ENCODE data around the gene ZNF324B.
"Not testable (repeated sequence)": the region's sequence is repeated elsewhere in the genome, so short reads cannot be mapped to it uniquely, and the experiment has no call there.

ZNF324B gene

DNA sequence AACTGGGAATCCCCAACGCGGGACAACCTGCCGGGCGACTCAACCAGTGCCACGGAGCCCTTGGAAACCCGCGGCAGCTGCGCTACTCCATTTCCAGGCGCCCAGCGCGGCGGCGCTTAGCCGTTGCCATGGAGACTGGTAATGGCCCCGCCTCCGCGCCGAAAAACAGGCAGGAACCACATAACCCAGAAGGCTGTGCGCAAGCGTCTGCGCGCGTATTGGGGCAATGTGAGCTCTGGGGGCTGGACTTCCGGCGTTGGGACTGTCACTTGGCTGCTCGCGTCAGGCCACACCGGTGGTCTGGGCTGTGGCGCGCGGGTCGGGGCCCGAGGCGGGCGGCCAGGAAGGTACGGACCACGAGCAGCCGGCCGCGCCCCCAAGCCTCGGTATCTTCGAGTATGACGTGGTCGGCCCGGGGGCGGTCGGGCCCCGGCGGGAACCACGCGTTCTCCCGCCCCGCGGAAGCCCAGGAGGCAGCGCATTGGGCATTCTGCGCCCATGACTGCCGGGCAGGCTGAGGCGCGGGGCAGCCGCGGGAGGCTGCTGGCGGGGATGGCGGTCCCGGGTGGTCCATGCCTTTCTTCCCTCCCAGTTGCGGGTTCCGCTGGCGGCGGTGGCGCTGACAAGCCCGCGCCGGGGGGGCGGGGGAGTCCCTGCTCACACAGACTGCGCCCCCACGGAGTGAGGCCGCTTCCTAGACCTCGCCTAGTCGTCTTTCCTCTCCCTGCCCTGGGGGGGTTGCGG, at the start of gene ZNF324B:
ZNF324B (plus strand) TSS at position 265 of the 744 bp plus-strand sequence. CDS start 2,080 bp downstream, outside the sequence.
- peak; percentile 89 to 95 for DNase-seq (ENCODE audit: low read depth in 1 of 2, low spot score in 1 of 2)

DNA sequence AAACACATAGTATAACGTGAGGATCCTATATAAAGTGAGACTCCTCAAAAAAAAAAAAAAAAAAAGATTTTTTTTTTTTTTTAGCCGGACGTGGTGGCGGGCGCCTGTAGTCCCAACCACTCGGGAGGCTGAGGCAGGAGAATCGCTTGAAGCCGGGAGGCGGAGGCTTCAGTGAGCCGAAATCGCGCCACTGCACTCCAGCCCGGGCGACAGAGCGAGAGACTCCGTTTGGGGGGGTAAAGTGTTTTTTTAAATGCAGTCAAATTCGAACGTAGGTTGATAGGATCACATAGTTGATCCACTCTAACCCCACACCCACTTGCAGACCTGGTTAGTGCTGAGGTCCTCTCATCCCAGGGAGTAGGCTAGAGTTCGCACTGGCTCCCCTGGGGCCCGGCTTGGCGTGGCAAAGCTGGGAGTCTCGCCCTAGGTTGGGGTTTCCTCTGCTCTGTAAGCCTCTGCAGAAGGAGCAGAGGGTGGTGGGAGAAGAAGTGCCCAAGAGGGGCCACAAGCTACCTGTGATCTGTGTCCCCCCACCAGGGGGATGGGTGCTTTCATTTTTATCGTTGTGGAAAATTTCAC, 49.5 kb upstream of the ZNF324B start:
- DNase-seq (ENCODE audit: low read depth in 1 of 2, low spot score in 1 of 2): no peak

DNA sequence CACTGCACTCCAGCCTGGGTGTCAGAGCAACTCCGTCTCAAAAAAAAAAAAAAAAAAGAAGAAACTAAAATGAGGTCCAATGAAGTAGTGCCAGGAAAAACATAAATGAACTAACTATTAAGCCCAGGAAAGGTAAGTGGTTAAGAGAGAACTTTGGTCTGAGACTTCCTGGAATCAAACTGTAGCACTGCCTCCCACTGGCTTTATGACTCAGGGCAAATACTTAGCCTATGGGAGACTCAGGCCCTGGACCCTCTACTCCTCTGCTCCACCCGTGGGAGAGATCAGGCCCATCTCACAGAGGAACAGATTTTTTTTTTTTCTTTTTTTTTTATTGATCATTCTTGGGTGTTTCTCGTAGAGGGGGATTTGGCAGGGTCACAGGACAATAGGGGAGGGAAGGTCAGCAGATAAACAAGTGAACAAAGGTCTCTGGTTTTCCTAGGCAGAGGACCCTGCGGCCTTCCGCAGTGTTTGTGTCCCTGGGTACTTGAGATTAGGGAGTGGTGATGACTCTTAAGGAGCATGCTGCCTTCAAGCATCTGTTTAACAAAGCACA, 47.4 kb upstream of the ZNF324B start:
- not testable (repeated sequence) for DNase-seq (ENCODE audit: low read depth in 1 of 2, low spot score in 1 of 2)

DNA sequence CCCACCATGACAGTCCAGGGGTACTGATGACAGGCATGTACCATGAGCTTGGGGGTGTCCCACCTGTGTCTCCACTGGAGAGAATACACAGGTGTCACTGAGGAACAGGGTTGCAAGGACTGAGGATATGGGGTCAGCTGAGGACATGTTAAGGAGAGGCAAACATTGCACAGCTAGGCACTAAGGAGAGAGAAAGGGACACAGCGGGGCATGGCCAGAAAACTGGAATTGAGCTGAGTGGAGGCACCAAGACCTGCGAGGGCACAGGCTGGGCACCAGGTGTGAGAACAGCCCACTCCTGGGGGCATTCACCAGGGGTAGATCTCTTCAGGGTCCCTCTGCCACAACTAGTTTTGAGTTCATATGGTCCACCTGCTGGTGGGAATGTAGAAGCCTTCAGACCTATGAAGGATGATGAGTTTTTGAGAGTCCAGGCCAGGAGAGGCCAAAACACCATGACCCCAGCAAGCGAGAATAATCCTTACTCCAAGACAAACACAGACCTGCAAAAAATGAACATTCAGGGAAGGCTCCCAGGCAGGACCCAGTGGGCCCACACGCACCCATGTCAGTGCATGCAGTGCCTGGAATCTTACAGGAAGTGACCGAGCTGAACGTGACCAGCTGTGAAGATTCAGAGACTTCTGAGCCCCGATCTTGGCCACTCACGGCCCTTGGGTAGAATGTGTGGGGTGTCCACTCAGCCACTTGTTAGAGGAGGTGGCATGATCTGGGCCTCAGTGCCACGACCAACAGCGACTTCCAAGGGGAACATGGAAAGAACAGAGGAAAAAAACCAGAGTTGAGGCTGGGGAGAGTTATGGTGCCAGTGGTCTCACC, 44.4 kb upstream of the ZNF324B start:
- no peak for DNase-seq (ENCODE audit: low read depth in 1 of 2, low spot score in 1 of 2)

DNA sequence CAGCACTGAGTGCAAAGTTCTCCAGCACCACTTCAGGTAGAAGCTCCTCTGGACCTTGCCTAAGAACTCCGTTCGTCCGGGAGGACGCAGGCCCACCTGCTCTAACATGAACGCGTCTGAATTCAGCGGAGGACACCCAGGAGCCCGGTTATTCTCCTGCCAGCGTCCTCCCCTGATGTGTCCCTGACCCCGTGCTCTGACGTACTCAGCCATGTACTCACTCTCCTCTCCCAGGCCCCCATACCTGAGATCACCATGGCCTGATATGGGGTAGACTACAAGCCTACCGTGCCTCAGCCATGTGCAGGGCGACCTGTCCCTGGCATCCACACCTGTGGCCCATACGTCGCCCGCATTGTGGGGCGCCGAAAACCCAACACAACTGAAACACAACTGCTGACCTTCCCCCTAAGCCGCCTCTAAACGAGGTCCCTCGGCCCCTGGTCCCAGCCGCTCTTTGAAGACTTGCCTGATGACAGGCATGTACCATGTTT, 43.7 kb upstream of the ZNF324B start:
- no peak for DNase-seq (ENCODE audit: low read depth in 1 of 2, low spot score in 1 of 2)

DNA sequence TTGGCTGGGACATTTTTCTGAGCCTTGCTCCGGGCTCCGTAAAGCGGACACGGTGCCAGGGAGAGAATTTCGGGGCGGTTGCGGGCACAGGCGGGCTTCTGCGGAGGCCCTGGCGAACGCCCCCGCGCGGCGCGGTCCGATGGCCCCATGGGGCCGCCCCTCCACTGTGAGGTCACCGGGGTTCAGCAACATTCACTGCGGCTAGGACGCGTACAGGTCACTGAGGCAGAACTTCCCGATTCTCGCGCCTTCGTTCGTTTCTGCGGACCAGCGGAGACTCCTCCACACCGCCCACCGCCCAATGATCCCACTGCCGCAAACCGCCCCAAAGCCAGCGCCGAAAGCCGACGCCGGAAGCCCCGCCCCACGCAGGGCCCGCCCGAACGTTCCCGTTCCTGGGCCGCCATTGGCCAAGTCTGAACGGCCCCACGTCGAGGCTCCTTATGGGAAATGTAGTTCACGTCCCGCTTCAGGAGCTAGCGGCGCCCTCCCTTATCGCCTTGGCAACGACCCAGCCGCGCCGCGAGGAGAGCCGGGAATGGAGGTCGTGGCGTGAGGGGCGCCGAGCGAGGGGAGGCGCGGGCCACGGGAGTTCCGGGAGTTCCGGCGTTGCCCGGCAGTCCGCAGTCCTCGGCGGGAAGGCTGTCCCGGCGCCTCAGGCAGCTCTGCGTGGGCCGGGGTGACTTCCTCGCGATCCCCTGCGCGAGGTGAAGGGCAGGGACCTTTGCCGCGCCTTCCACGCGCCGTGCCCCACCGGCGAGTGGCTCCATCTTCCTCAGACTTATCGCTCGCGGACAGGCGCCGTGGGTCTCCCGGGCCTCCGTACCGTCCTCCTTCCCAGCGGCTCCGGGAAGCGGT, 43.0 kb upstream of the ZNF324B start, which contains the start of gene ZNF584:
ZNF584 (plus strand) TSS at position 498 of the 858 bp plus-strand sequence. CDS start 499 bp downstream, outside the sequence.
- peak; percentile 90 to 93 for DNase-seq (ENCODE audit: low read depth in 1 of 2, low spot score in 1 of 2)

DNA sequence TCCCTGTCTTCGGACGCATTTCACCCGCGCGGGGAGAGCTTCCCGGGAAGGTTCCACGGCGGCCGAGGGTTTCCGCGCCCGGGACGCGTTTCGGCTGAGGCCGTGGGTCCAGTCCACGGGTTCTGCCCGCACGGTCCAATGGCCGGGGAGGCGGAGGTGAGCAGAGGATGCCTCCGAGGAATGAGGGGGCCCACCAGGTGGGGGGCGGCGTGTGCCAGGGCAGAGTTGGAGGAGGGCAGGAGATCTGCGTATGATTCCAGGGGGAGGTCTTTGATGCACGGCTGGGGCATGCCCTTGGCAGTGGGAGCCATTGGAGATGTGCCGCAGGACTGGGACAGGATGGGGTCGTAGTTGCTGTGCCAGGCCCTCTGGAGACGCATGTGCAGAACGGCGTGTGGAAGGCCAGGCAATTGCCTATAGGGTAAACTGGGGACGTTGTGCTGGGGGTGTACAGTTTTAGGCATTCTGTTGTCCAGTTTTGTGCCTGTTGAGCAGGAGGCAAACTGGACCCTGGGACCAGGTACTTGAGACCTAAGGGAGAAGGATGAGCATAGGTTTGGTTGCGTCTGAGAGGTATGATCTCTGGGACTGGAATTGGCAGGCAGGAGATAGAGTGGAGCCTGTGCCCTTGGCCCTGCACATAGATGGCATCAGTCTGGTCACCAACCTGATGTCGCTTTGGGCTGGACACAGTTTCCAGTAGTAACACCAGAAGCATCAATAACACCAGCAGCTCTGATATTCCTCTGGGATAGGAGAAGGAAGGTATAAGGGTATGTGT, 42.2 kb upstream of the ZNF324B start:
- DNase-seq (ENCODE audit: low read depth in 1 of 2, low spot score in 1 of 2): no peak

DNA sequence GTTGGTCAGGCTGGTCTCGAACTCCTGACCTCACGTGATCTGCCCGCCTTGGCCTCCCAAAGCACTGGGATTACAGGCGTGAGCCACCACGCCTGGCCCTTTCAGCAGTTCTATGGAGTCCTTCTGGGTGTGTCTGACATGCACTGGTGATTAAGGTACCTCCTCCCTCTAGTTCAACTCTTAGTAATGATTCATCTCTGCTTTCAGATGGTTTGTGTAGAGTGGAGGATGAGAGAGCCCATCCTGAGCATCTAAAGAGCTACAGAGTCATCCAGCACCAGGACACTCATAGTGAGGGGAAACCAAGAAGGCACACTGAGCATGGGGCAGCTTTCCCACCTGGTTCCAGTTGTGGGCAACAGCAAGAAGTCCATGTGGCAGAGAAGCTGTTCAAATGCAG, 34.8 kb upstream of the ZNF324B start:
- no peak for DNase-seq (ENCODE audit: low read depth in 1 of 2, low spot score in 1 of 2)

DNA sequence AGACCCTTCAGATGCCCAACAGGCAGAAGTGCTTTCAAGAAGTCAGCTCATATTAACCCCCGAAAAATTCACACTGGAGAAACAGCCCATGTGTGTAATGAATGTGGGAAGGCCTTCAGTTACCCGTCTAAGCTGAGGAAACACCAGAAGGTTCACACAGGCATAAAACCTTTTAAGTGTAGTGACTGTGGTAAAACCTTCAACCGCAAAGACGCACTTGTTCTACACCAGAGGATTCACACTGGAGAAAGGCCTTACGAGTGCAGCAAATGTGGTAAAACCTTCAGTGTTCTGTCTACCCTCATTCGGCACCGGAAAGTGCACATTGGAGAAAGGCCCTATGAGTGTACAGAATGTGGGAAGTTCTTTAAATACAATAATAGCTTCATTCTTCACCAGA, 34.4 kb upstream of the ZNF324B start:
- DNase-seq (ENCODE audit: low read depth in 1 of 2, low spot score in 1 of 2): no peak

DNA sequence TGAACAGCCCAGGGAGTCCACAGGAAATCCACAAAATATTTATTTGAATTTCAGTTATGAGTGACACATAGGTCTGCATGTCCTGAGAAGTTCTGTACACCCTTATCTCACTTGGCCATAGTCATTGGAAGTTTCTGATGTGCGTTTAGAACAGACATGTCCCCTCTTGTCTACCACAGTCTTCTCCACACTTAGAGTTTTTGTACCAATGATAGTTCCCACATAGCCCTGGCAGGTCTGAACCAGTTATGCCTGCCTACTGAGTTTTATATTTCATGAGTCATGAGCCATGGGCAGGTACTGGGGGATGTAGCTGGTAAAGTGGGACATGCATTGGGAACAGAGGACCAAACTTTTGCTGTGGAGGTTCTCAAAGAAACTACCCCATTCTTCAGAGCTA, 22.8 kb upstream of the ZNF324B start:
- DNase-seq (ENCODE audit: low read depth in 1 of 2, low spot score in 1 of 2): no peak

DNA sequence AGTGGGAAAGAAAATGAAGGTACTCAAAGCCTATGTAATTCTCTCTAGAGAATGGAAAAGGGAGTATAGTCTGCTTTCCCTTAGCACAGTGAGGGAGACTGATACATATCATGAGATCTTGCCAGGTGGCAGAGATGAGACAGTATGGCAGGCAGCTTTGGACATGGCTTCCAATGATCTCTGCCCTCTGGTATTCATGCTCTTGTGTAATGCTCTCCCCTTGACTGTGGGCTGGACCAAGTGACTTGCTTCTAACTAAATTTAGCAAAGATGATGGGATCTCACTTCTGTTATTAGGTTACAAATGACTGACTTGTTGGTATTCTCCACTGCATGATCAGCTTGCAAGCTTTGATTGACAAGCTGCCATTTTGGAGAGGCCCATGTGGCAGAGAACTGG, 21.7 kb upstream of the ZNF324B start:
- DNase-seq (ENCODE audit: low read depth in 1 of 2, low spot score in 1 of 2): no peak

DNA sequence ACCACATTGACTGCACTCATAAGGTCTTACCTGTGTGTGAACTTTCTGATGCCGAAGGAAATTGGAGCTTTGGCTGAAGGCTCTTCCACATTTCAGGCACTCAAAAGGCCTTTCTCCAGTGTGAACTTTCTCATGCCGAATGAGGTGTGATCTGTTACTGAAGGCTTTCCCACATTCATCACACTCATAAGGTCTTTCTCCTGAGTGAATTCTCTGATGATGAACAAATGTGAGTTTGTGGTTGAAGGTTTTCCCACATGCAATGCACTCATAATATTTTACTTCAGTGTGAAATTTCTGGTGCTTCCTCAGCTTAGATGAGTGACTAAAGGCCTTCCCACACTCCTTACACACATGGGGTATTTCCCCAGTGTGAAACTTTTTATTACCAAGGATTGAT, 17.2 kb upstream of the ZNF324B start:
- no peak for DNase-seq (ENCODE audit: low read depth in 1 of 2, low spot score in 1 of 2)

DNA sequence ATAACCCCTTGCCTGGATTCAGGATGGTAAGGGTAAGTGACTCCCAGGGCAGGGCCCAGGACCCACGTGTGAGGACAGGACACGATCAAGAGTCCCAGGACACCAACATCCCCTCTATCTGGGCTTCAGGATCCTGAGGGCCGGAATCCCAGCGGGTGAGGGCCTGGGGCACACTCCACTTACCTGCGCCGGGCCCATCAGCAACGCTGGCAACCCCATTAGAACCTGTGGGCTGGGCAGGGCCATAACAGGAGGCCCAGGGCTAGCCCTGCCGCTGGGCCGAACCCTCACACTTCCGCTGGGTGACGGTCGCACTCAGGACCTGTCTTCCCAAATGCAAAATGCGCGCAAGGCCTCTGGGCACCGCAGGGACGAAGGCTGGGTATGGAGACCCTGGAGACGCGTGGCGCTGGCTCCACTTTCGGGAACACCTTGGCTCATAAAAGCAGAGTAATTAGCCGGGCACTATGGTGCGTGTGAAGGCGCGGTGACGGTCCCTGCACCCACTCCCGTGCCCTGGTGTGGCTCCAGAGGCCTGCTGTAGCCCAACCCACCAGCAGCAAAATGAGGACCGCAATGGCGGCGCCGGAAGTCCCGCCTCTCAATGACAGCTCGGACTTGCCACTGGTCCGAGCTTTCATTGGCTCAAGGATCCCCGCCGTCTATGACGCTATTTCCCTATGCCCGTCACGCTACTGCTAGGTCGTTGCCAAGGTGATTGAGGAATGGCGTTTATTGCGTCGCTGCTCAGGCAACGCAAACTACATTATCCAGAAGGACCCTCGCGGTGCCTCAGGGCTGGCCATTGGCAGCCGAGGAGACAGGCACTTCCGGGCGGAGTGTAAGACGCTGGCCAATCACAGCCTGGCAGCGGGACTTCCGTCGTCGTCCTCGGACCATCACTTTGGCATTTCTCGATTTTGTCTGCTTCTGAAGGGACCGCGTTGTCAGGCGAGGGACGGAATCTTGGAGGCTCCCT, 11.6 kb upstream of the ZNF324B start, which contains the start of gene ZNF132:
ZNF132 (minus strand) TSS at position 578 of the 979 bp plus-strand sequence; CDS start at position 246, 332 bp downstream.
- DNase-seq (ENCODE audit: low read depth in 1 of 2, low spot score in 1 of 2): peak; percentile 78 to 96

DNA sequence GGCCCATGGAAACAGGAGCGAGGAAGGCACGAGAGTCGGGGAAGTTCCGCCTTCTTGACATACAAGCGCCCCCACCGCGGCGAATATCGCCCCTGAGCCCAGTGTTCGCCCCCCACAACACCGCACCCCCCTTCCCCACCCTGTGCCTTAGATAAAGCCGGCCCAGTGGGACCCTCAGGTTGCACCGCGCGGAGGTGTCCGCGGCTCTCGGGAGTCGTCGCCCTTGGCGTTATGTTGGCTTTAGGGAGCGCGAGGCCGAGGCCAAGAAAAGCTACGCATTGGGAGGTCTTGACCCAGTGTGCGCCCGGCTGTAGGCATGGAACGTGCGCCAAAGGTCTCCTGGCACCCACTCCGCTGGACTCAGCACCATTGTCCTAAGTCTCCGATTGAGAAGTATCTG, 10.9 kb upstream of the ZNF324B start:
- DNase-seq (ENCODE audit: low read depth in 1 of 2, low spot score in 1 of 2): no peak

DNA sequence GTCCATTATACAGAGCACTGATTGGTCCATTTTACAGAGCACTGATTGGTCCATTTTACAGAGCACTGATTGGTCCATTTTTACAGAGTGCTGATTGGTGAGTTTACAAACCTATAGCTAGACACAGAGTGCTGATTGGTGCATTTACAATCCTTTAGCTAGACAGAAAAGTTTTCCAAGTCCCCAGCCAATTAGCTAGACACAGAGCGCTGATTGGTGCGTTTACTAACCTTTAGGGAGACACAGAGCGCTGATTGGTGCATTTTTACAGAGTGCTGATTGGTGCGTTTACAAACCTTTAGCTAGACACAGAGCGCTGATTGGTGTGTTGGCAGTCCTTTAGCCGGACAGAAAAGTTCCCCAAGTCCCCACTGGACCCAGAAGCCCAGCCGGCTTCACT, 8.4 kb upstream of the ZNF324B start:
- DNase-seq (ENCODE audit: low read depth in 1 of 2, low spot score in 1 of 2): not testable (repeated sequence)

DNA sequence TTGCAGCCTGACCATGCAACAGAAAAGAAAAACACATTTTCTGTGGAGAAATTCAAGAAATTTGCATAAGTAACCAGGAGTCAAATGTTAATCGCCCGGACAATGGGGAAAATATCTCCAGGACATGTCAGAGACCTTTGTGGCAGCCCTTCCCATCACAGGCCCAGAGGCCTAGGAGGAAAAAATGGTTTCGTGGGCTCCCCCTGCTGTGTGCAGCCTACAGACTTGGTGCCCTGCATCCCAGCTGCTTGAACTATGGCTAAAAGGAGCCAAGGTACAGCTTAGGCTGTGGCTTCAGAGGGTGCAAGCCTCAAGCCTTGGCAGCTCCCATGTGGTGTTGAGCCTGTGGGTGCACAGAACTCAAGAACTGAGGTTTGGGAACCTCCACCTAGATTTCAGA, 2.6 kb upstream of the ZNF324B start:
- DNase-seq (ENCODE audit: low read depth in 1 of 2, low spot score in 1 of 2): not testable (repeated sequence)

DNA sequence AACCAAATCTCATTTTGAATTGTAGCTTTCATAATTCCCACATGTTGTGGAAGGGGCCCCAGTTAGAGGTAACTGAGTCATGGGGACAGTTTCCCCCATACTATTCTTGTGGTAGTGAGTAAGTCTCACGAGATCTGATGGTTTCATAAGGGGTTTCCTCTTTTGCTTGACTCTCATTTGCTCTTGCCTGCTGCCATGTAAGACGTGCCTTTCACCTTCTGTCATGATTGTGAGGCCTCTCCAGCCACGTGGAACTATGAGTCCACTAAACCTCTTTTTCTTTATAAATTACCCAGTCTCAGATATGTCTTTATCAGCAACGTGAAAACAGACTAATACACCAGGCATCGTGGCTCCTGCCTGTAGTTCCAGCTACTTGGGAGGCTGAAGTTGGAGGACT, 1.4 kb upstream of the ZNF324B start:
- DNase-seq (ENCODE audit: low read depth in 1 of 2, low spot score in 1 of 2): not testable (repeated sequence)

DNA sequence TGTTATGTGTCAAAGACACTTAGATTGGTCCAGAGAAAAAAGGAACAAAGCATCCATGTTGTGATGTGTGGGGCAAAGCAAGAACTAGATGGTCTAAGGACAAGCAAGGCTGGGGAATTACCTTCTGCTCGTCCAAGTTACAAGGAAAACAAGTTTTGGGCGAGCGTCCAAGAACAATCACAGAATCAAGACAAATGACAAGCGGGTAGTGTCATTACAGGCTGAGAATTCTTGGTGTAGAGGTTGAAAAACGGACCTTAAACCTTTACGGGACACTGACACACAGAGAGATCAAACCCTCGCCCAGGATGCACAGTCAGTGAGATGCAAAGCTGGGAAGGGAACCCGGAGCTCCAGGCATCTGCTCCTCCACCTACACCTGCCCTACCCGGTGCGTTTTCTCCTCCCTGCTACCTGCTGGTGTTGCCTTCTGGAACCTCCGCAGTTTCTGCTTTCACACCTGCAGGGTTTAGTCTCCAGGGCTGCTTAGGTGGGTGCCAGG, 515 bp upstream of the ZNF324B start:
- DNase-seq (ENCODE audit: low read depth in 1 of 2, low spot score in 1 of 2): no peak

Measured in activated CD4-positive, alpha-beta T cell treated with anti-CD3 and anti-CD28 coated beads, Interleukin-2, amount 50 U/mL, for 24 hours (primary cell).